GM19238 (cell line): ENCODE results near the gene DNAJC13.

Experiments used
- DNase-seq: peaks from one replicate; pipeline ENCODE4 v3.0.0; 2011; ENCODE audit warnings: low spot score; ENCODE audit not compliant: insufficient read length

The DNAJC13 gene

DNA sequence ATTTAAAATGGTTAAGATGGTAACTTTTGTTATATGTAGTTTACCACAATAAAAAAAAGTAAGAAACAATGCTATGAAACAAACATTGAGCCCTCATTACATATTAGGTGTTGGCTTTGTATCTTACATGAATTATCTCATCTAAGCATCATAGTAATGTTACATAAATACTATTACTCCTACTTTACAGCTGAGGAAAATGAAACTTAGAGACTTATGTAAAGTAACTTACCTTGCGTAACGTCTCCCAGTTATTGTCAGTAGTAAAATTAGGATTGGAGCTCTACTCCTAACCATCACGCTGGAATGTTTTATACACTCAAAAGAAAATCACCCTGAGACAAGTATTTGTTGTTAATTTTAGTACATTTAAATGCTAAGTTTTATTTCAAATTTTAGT, 42.2 kb downstream of the DNAJC13 start:
- no peak for DNase-seq

GRCh38 chr3:132461544-132461943, 44.2 kb downstream of the DNAJC13 start:
- DNase-seq, result no peak

GRCh38 chr3:132464066-132464465, 46.8 kb downstream of the DNAJC13 start:
- no peak for DNase-seq

DNA sequence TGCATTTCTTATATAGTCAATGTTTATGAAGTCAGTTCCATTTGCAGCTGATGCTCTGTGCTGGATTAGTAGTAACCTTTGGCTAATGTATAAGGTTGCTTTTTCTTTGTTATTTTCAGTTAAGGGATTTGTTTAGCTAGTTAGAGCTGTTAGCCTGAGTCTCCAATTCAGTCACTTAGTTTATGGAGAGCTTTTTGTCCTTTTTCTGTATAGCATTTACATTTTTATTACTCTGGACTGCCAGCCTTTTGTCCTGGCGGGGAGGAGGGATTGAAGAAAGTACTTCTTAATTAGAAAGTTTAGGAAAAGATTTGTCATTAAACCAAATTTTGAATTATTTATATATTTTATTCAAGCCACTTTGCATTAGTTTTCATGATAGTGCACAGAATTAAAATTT, 52.0 kb downstream of the DNAJC13 start:
- no peak for DNase-seq

DNA sequence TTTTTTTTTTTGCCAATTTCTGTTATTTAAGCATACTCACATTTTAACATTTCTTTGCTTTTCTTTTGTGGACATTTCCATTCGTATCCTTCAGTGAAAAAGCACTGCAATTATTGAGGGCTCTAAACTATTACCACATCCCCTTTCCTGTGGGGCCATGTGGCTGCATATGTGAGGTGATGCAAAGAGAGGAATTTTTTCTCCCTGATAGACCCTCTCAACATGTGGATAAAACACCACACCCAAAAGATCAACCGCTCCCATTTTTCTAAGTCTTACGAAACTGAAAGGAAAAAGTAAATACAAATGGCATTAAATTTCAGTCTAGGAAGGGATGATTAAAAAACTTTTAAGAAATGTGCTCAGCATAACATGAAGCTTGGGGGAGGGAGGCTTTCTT, 68.8 kb downstream of the DNAJC13 start:
- DNase-seq, result no peak

GRCh38 chr3:132488151-132488550, 70.8 kb downstream of the DNAJC13 start:
- no peak for DNase-seq

- no peak for DNase-seq
Measured at GRCh38 chr3:132499071-132499470, 81.8 kb downstream of the DNAJC13 start.

DNA sequence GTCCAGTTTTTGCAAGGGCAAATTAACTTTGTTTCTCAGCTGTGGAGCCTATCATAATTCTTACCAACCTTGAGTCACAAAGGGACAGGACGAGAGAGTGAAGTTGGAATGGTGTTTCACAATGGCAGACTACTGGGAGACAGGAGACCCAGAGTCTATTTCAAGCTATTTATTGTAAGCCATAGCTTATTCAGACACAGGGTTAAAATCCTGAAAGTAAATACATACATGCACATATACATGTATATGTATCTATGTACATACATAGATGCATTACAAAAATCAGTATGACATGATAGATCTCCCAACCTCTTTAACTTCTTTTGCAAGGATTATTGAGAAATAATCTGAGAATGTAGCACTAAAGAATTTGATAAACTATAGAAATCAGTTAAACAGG, 86.3 kb downstream of the DNAJC13 start:
- DNase-seq, result no peak

DNA sequence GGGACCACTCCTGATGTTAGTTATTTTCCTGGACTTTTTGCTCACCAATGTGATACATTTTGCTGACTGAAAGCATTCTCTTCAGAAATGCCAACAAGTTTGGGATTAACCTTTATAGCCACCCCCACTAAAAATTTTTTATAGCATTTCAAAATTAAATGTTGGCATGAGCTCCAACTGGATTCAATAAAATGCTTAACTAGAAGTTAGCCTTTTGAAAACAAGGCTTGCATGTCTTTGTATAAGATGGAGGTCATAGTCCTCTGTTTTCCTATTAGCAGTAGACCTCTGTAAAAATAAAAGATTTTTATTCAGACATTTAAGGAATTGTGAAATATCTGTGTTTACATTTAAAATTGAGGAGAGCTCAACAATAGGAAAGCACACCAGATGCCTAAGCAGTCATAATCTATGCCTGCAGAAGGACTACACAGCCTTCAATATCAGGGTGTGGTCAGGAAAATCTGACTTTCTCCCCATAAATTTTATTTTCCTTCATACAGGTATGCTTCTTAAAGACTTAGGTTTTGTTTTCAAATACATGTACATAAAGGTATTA, 87.2 kb downstream of the DNAJC13 start:
- DNase-seq, result no peak

GRCh38 chr3:132507657-132508056, 90.4 kb downstream of the DNAJC13 start:
- no peak for DNase-seq

GRCh38 chr3:132509096-132509495, 91.8 kb downstream of the DNAJC13 start:
- no peak for DNase-seq

GRCh38 chr3:132509506-132509905, 92.2 kb downstream of the DNAJC13 start:
- DNase-seq, result no peak

DNA sequence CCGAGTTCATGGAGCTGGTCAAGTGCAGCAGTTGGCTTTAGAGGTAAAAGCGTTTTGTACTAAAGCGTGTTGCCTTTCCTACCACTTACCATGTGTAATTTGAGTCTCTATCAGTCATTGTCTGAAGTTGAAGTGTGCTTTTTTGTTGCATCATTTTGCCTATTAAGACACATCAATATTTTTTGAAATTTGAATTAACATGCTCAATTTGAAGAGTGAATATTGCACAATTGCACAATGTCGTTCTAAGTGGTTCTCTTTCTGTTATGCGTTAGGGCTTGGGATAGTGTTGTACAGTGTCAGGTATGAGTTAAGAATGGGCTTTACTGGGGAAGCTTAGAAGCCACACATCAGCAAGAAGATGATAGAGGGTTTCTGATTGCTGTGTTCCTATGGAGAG, 95.8 kb downstream of the DNAJC13 start:
- no peak for DNase-seq

DNA sequence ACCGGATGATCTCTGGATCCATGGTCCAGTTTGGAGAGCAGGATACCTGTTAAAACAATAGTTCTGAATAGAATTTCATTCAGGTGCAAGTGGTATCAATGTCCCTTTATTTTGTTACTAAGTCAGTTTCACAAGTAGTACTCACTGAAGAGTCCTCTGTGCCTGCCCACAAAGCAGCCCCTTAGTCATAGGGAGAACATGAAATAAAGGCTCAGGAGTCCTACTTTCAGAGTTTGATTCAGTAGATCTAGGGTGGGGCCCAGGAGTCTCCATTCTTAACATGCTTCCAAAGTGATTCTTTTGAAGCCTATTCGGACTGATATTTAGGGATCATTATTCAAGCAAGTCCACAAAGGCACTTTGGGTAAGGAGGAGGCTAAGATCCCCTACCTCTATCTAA, 100.0 kb downstream of the DNAJC13 start:
- no peak for DNase-seq

GRCh38 chr3:132519914-132520313, 102.6 kb downstream of the DNAJC13 start:
- DNase-seq, result no peak

GRCh38 chr3:132521901-132522300, 104.6 kb downstream of the DNAJC13 start:
- no peak for DNase-seq

GRCh38 chr3:132522353-132522752, 105.1 kb downstream of the DNAJC13 start:
- DNase-seq, result no peak

DNA sequence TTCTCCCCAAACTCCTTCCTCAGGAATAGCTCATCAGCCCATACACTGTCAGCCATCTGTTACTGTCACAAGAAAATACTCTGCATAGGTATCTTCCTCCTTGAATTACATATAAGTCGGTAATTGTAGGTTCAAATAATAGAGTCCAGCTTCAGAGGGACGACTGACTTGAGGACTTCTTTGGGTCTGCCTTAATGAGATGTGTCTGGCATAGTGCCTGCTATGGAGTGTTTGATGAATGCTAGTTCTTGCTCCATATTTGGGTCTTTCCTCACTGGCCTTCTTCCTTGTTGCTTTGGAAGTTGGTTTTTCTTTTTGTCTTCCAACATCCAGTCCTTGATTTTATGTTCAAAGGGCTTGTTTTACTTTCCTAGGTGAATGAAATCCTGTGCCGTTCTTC, 113.3 kb downstream of the DNAJC13 start:
- DNase-seq, result no peak

- DNase-seq, result no peak
Measured at GRCh38 chr3:132535575-132536441, 118.5 kb downstream of the DNAJC13 start.

DNA sequence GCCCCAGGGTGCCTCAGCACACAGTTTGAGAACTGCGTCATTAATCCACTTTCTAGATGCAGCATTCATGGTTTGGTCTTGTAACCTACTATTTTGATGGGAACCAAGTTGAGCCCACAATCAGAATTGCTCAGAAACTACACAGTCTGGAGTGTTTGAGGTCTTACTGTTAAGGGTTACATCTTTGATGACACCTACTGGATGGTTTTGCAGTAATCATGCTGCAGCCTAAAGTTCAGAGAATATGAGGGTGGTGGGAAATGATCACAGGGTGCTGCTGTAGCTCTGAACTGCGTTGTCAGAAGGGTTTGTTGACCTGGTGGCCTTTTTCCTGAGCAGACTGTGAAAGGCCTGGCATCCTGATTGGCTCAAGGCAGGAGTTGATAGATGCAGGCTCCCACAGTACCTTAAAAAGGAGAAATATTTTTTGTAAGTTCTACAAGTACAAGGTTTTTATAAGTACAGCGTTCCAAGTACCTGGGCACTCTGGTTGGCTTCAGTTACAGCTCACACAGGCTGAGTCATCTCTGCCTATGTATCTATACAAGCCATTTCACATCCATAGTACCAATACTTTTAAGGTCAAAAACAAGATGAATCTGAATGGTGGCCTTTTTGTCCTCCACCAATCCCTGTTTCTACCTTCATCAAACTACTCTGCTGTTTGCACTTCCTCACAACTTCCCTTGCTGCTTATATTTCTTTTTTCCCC, 119.3 kb downstream of the DNAJC13 start:
- DNase-seq, result no peak

- no peak for DNase-seq
Measured at GRCh38 chr3:132537297-132537696, 120.0 kb downstream of the DNAJC13 start.

DNA sequence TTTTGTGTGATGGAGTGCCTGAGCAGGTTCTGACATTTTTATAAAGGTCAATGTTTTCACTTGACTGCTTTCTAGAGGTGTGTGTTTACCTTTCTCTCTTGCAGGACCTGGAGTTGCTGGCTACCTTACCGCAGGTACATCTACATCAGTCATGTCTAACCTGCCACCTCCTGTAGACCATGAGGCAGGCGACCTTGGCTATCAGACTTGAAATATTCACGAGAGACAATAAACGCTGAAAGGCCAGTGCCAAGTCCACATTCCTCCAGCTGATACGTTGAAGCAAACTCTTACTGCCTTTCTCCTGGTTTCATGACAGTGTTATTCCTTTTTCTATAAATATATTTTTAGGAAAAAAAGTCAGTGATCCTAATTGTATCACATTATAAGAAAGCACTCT, 120.8 kb downstream of the DNAJC13 start:
- no peak for DNase-seq

- DNase-seq, result no peak
Measured at GRCh38 chr3:132539681-132540080, 122.4 kb downstream of the DNAJC13 start.
